Measurements from ENCODE around the gene MICAL3.
"Not testable (repeated sequence)": the region's sequence is repeated elsewhere in the genome, so short reads cannot be mapped to it uniquely, and the experiment has no call there.

The MICAL3 gene

DNA sequence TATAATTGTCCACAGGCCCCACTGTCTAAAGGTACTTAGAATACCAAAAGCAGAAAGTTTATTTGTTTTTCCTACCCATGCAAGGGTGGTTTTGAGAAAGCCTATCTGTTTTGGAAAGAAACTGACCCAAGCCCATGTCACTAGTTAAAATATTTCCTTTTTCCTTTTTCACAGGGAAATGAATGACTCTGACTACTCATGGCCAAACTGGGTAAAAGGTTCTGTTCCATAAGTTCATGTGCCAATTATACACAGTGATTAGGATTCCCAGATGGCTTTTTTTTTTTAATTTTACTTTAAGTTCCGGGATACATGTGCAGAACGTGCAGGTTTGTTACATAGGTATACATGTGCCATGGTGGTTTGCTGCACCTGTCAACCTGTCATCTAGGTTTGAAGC, 31.4 kb downstream of the MICAL3 start:
- DNase-seq = not testable (repeated sequence)

DNA sequence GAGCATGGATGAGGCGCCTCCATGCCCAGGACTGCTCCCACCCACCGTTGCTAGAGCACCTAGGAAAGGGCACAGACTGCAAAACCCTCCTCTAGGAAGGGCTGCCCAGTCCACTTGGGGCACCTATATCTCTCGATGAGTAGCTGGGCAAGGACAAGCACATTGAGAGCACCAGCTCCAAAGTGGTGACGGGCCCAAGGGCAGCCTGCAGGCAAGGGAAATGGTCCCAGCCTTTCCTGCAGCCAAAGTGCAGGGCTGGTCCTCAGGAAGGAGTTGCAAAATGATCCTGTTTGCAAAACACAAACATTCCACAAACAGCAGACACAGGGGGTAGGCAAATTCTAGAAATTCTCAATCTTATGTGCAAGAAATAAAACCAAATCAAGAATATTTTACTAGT, 32.4 kb downstream of the MICAL3 start:
- DNase-seq = not testable (repeated sequence)

DNA sequence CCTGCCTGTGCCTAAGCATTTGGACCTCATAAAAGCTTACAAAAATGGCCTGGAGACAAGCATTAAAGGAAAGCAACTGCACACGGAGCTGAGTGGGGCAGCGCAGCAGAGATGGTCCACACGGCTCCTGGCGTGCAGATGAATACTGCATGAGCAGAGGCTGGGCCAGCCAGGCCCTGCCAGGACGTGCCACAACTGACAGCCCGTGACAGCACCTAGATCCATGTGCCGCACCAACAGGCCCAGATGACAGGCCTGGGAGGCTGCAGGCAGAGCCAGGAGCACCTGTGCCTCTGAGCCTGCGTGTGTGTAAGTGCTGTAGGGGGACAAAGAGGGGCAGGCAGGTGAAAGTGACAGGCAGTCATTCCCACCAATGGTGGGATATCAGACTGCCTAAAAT, 33.4 kb downstream of the MICAL3 start:
- no peak for DNase-seq

DNA sequence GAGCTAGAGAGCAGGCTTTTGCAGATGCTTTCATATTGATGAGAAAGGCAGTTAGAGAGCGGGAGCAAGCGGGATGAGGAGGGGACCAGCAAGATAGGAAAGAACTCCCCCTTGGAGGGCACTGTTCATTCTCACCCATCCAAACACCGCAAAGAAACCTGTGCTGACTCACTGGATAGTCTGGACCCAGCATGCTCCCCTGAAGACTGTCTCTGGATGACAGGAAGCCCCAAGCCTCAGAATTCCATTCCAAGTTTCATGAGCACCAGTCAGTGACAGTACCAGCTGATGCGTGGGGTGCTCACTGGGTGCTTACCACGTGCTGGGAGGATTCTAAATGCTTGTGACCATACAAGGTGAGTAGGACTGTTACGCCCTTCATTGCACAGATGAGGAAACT, 34.2 kb downstream of the MICAL3 start:
- no peak for DNase-seq

DNA sequence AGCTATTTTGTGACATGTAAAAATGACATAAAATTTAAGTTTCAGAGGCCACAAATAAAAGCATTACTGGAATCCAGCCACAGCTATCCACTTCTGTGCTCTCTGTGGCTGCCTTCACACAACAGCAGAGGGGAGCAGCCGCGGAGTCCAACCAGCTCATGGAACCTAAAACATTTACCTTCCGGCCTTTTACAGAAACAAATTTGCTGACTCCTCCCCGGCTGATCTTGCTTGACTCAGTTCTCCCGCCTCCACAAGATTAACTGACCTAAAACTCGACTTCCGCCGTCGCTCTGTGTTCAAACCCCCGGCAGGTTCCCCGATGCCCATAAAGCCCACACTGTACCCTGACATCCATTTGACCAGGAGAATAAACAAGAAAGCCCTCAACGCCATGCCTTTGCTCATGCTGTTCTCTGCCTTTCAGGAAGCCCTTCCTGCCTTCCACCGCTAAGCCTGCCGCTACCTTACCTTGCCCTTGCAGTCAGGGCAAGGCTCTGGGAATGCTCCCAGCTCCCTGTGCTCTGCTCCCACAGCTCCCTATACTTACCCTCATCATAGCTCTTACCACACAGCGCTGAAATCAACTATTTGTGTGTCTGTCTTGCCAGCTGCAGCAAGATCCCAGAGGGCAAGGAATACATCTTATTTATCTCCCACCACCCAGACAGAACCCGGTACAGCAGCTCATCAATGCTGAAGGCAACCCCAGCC, 35.4 kb downstream of the MICAL3 start:
- DNase-seq = no peak

DNA sequence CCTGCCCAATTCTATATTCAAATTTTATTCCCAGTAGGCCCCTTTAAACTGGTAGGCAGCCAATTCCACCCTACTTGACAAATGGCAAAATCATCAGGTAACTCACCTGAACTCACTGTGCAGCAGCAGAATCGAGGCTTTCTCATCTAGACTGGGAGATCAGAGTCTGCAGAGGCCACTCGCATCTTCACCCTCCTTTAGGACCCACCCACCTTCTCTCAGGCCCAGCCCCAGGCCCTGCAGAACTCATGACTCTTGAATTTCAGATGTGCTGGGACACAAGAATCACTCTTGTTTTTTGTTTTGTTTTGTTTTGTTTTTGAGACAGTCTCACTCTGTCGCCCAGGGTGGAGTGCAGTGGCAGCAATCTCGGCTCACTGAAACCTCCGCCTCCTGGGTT, 38.8 kb downstream of the MICAL3 start:
- DNase-seq = no peak

DNA sequence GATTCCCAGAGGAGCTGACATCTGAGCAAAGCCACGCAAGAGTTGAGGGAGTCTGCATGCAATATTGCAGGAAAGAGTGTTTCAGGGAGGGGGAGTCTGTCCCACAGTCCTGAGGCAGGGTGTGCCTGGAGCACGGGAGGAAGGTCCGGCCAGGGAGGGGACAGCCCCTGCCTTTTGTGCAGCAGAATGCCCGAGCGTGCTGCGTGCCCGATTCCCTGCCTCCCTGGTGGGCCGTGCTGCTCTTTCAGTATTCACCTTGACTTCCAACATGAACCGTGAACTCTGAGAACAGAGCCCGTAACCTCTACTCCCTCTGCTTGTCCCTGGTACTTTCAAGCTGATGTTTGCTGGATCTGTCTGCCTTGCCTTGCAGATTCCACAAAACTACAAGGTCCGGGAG, 39.3 kb downstream of the MICAL3 start:
- not testable (repeated sequence) for DNase-seq

DNA sequence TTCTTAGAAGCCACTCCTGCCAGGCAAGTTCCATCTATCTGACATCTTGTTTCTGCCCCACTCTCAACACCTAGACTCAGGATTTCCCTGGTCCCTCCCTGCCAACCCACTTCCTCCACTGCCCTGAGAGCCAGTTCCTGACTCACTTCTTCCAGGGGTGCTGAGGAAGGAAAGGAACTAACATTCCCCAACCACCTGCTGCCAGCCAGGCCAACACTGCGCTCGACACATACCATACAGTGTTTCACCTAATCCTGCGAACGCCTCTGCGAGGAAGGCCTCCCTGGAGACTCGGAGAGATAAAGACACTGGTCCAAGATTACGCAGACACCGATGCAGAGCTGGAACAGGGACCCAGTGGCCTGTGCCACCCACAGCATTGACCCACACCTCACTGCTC, 40.2 kb downstream of the MICAL3 start:
- DNase-seq = no peak

DNA sequence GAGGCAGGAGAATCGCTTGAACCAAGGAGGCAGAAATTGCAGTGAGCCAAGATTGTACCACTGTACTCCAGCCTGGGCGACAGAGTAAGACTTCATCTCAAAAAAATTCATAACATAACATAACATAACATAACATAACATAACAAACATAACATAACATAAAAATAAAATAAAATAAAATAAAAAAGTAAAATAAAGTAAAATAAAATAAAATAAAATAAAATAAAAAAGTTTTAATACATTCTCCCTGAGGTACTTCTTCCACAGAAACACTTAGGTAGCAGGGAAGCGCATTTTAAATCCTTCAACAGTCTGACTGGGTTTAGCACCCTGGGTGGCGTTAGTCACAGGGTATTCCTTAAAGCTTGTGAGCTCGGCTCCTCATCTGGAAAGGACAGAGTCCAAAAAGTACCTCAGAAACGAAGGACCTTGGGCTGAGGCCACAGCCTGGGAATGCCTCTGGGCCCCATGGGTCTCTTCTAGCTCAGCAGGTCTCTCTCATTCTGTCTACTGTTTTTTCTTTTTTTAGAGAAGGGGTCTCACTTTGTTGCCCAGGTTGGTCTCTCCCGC, 41.7 kb downstream of the MICAL3 start:
- DNase-seq = no peak

DNA sequence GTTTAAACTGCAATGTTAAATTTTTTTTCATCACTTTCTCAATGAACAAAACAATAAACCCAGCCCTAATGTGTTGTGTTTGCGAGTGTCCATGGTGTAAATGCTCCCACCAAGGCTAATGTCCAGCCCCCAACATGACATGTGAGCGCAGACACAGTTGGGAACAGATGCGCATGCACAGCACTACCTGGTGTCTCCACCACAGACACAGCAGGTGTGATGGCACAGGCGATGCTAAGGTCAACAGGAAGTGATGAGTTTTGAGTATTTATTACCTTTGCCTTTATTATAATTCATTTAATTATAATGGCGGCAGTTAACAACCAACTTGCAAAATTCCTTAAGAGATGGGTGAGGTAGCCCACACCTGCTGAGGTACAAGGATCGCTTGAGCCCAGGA, 42.9 kb downstream of the MICAL3 start:
- DNase-seq = no peak

DNA sequence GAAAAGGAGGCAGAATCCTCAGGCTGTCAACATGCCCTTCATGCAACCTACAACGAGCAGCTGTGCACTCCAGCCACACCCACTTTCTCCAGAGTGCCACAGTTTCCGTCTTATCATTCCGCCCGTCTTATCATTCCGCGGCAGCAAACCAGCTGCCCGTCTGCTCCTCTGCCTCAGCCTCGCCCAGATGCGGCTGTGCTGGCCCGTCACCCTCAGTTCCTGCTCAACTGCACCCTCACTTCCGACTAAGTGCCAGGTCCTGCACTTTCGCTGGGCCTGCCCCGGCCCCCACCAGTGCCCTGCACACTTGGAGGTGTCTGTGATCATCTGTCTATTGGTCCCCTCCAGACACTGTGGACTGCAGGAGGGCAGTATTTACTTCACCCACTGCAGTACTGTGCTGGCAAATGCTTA, 43.7 kb downstream of the MICAL3 start:
- no peak for DNase-seq

DNA sequence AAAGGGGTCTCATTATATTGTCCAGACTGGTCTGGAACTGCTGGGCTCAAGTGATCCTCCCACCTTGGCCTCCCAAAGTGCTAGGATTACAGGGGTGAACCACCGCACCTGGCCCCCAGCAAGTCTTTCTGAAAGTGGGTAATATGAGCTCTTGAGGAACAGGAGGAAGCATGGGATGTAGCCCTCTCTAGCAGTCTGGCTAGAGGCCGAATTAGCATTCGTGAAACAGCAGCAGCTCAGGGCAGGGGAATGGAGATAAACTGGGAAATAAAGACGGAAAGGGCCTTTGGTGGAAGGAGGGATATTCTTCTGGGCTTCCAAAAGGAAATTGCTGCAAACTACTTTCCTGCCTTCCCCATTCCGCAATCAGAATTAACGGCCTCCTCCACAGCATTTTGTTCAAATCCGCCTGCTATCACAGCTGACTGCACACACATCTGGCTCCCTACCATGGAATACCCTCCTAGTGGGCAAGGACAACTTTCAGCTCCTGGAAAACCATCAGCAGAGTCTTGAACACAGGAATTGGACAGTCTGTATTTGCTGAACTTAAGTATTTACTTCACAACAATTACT, 44.3 kb downstream of the MICAL3 start:
- DNase-seq = no peak

DNA sequence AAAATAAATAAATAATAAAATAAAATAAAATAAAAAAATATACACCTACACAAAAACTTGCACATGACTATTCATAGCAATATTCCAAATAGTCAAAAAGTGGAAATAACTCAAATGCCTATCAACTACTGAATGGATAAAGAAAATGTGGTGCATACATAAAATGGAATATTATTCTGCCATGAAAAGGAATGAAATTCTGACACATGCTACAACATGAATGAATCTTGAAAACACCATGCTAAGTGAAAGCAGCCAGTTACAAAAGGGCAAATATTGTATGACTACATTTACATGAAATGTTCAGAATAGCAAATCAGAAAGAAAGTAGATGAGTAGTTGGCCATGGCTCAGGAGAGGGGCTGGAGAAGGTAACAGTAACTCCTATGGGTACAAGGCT, 46.3 kb downstream of the MICAL3 start:
- no peak for DNase-seq

DNA sequence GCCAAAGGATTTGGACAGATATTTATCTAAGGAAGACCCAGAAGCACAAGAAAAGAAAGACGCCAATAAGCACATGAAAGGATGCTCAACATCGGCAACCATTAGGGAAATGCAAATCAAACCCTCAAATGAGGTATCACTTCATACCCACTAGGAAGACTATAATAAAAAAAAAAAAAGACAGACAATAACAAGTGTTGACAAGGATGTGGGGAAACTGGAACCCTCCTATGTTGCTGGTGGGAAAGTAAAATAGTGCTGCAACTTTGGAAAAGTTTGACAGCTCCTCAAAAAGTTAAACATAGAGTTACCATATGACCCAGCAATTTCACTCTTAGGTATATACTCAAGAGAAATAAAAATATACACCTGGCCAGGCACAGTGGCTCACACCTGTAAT, 47.0 kb downstream of the MICAL3 start:
- no peak for DNase-seq

DNA sequence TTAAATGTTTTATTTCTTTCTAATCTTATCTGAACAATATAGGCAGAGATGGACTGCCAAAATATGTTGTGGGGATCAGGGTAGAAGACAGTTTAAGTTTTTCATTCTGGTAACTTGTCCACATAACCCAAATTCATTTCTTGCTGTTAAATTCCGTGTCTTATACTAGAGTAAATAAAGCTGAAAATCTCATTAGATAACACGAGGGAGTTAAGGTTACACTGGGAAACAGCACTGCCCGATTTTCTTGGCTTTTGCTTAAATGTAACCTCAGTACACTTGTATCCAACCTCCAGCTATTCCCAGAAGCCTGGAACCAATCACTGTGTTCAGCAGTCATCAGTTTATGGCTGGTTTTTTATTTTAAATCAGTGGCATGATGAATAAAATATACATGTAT, 48.2 kb downstream of the MICAL3 start:
- DNase-seq = no peak

DNA sequence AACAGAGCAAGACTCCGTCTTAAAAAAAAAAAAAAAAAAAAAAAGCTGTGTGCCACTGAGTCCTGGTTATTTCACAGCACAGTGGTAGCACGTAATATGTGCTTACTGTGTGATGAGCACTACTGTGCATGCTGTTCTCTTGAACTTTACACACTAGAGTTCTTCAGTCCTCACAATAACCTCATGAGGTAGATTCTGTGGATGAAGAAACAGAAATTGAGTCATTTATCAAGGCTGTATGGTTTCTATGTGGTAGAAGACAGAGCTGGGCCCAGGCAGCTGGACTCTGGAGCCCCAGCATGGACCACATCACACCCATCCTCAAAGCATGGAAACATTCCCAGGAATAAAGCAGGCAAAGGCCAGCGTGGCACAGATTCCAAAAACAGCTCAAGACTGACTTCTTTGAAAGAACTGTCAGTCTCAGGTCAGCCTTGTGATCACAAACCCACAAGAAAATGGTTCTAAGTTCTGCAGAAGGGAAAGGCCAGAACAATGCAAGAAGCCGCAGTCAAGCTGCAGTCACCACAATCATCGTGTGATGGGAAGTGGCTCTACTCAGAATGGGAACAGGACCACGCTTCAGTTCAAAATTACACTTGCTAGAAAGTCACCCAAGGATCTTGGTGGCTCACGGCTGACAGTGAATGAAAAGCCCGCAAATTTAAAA, 49.5 kb downstream of the MICAL3 start:
- no peak for DNase-seq

DNA sequence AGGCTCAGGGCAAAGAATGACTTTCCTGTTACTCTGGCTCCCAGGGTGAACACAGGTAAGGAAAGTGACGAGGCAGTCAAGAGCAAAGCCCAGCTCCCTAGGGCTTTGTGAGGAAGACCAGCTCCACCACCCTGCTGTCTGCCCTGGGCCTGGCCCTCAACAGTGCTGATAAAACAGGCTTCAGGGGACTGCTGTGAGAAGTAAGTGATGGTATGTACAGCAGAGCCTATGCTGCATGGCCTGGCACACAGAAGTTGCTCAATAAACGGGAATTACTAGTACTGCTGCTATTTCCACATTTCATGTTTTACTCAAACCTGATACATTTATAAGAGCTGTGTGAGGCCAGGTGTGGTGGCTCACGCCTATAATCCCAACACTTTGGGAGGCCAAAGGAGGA, 50.3 kb downstream of the MICAL3 start:
- no peak for DNase-seq

DNA sequence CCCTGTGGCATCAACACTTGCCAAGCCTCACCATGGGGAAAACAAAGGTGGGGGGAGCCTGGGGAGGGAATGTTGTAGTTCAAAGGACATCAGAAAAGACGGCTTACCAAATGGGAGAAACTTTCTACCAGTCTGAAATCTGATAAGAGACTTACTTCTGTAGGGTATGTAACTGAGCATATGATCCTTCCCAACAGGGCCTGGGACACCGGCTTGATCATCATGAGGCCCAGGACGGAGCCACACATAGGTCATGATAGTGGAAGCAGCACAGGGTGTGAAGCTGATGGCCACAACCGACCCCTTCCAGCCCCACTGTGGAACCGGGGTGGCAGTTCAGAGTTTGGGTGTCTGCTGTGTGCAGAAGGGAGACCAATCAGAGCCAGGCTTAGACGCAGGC, 51.1 kb downstream of the MICAL3 start:
- no peak for DNase-seq

DNA sequence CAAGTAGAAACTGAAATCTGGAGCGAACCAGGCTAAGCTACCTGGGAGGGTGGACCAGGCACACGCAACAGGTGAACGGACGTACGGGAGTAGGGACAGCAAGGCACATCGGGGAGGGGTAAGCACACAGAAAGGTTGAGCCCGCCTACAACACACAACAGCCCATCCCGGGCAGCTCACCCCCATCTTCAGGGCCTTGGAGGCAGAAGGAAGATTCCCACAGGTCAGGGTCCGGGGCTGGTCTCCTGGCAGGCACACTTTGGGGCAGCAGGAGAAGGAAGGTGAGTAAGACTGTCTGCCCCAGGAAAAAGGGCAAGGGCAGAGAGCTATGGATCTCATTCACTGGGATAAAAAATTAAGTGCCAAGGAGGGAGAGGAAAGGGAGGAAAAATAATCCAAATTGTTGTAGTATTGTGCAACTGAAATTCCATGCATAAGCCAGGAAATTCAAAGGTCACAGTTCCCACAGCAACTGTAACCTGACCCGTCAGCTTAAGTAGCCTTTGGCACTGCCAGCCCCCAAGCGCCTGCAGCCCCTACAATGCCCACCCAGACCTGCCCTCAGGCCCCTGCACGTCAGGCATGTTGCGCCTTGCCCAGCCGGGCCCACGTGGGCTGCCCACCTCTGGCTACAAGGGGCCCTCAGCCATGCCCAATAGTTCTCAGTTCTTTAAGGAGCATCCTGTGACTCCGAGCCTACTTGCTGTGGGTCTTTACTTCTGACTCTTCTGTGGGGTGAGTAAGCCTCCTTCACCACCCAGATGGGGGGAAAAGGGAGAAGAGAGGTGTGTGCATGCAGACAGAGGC, 51.8 kb downstream of the MICAL3 start:
- no peak for DNase-seq

DNA sequence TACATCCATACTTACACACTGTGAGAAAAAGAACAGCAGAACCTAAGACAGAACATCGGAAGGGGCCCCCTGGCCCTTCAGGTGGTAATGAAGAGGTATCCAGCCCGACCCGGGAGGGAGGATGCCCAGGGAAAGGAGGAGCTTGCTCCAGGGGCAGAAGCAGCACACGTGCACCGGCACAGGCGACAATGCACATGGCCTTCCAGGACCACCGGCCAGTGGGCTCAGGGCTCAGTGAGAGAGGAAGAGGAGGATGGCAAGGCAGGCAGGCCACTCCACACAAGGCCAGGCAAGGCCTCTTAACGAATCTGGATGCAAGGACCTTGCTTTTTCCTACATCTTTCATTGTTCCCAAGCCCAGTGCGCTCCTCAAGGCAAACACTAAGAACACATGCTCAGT, 52.6 kb downstream of the MICAL3 start:
- no peak for DNase-seq

DNA sequence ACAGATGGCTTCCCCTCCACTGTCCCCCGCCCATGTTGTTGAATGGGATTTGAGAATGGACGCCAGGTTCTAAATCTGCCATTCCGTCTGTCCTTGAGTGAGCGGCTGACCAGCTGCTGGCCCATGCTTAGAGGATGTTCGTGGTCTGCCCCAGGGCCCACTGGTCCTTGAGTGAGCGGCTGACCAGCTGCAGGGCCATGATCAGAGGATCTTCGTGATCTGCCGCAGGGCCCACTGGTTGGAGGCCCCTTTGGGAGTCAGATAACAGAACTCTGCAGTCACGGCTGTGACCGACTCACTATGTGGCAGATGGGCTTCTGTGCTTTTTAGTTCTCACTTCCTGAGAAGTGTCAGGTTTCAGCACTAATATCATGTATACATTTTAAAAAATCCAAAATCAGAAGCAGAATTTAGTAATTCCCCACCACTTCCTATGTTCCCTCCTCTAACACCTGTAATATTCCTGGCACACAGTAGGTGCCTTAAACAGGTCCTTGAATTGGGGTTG, 54.1 kb downstream of the MICAL3 start:
- DNase-seq = no peak

DNA sequence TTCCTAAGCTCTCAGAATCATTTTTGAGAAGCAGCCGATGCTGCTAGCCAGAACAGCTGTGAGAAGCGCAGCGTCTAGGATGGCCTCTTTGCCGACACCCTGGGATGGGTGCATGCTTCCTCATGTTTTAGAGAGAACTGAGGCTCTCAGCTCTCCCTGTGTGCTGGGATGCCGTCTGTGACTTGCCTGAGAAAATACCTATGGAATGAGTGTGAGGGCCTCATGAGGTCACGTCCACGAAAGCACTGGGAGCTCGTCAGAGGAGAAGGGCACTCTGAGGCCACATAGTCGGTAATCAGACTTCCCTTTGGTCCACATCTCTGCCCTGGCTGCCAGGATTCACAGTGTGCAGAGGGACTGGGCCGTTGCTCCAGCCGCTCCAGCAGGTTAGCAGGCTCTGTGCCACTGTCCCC, 54.7 kb downstream of the MICAL3 start:
- no peak for DNase-seq

DNA sequence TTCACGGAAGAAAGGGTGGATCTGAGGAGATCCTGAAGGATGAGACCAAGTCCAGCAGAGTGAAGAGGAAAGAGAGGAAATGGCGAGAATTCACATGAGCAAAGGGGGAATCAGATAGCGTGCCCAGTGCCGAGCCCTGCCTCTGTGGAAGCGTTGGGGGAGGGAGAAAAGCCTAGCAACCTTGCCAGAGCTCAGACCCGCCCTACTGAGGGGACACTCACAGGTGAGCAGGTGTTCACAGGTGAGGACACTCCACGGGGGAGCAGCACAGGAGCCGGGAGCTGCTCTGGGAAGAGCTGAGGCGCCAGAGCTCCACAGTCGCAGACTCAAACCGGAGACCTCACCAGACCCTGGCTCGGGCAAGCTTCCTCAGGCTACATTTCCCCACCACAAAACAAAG, 56.2 kb downstream of the MICAL3 start:
- DNase-seq = no peak
